Activated CD4-positive, alpha-beta T cell treated with anti-CD3 and anti-CD28 coated beads, Interleukin-2, Interleukin-6, amounts not matched to agents 100 ng/mL and 50 ng/mL, durations not matched to agents 16 hours and 8 hours (primary cell): Measurements from ENCODE around the gene TMEM204.

Source experiments
- DNase-seq: peaks from one replicate; pipeline ENCODE4 v3.0.0-alpha.2; 2020

The TMEM204 gene

DNA sequence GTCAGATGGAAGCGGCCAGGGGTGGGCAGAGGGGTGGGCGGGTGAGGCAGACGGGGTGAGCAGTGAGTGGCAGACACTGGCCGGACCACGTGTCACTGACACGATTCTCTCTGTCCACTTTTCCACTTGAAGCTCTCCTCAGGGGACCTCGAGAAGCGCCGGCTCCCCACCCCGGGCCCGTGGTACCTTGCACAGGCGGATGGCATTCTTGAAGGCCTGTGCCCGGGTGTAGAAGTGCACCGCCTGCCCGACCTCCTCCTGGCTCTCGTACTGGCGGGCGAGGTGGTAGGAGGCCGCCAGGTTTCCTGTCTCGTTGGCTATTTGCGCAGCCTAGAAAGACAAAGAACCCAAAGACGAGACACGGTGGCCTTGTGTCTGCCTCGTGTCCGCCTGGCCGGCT lies 9.1 kb upstream of the TMEM204 start:
- DNase-seq = no peak

DNA sequence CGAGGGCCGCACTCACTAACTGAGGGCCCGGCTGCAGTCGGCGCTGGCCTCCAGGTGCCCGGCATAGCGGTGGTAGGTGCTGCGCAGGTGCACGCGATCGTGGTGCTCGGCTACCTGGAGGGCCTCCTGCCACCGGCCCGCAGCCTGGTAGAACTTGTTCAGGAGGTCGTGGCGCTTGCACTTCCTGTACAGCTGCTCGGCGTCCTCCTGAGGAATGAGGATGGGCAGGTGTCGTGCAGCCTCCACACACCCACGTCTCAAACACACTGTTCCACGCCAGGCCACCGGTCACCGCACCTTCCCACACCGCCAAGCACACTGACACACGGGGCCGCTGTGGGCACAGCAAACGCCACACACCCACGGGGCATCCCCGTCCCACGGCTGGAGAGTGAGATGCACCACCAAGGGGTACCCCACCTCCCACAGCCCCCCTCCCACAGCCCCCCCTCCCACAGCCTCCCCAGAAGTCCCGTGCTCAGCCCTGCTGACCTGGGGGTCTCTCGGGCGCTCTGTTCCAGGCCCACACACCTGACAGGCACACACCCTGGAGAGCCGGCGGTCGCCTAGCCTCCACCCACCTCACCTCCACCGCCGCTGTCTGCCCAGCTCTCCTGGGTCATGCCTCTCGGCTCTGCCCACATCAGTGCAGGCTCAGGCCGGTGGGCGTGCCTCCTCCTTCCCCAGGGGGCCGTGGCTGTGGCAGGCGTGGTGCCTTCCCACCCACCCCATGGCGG lies 7.4 kb upstream of the TMEM204 start:
- DNase-seq = no peak

DNA sequence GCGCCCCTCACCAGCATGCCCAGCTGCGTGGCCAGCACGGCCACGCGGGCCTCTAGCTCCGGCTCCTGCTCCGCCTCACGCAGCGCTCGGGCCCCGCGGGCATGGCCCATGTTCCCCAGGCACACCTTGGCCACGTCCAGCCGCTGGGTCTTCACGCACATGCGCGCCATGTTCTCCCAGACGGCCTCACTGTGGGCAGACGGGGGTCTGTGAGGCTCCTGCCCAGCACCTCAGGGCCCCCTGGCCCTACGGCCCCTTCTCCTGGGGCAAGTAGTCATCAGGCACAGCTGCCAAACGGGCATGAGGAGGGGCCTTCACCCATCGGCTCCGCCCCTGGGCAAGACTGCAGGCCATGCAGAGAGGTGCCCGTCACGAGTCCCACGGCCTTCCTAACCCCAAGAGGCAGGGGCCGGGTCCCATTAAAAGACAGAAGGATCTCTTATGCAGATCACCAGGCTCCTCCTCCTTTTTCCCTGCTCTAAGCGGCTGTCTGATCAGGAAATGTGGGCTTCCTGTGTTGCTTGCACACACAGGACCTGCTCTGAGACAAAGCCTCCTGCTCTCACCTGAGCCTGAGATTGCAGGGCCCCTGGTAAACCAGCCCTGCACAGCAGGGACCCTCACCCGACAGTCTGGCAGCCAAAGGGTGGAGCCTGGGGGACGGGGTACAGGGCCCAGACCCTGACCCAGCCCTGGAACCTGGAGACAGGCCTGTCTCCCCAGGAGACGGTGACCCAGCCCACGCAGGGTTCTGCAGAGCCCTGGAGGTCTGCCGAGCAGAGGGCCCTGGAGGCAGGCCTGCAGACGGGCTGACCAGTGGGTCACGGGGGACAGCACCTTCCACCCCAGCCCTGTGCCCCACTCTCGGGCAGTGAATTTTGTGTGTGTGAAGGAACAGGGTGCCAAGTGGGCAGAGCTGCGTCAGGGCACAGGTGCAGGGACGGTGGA lies 6.6 kb upstream of the TMEM204 start:
- DNase-seq = no peak

DNA sequence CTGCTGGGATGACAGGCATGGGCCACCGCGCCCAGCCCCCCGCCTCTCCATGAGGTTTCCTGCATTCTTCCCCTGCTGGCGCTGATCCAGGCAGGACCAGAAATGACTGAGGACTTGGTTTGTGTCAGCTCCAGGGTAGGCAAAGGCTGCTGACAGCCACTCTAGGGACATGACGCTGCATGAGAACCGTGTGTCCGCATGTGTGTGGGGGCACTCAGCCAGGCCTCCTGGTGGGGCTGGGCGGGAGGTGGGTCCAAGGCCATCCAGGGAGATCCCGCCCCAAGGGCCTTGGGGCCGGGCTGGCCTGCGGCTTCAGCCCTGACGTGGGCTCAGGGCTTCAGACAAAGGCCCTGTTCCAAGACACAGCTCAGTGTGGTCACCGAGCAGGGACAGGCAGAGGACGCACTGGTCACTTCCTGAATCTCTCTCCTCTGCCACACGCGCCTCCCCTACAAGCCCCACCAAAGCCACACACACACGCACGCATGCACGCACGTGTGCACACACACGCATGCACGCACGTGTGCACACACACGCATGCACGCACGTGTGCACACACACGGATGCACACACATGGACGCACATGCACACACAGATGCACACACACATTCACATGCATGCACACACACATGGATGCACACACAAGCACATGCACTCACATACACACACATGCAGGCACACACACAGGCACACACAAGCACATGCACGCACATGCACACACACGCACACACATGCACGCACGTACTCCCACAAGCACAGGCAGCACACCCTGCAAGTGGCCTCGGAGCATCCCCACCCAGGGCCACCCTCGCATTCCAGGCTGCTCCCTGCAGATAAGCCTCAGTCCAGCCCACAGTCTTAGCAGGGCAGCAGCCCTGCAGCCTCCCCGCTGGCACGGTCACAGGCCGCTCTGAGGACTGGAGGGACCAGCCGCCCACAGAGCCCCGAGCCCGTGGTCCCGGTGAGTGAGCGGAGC lies 5.3 kb upstream of the TMEM204 start:
- DNase-seq = no peak

DNA sequence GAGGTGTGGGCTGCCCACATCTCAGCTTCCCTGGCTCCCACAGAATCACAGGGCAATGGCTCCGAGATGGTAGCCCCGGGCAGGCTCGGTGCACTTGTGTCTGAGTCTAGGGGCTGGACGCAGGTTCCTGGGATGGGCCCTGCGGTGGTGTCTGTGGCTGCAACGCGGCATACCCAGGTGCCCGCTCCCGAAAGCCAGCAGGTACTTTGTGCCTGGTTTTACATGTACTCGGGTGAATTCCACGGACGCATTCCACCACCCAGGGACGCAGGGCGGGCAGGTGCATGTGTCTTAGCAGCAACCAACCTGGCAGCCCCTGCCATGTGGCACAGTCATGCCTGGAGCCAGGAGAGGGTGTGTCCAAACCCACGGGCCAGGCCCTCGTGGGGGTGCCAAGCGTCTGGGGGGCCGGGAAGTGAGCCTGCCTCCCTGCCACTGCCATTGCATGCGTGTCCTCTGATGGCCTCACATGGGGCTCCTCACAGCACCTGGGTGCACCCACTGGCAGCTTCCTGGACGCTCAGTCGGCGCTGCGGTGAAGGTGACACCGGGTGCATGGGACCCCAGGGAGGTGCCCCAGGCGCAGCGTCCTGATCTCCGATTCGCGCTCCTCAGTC lies 4.4 kb upstream of the TMEM204 start:
- no peak for DNase-seq

DNA sequence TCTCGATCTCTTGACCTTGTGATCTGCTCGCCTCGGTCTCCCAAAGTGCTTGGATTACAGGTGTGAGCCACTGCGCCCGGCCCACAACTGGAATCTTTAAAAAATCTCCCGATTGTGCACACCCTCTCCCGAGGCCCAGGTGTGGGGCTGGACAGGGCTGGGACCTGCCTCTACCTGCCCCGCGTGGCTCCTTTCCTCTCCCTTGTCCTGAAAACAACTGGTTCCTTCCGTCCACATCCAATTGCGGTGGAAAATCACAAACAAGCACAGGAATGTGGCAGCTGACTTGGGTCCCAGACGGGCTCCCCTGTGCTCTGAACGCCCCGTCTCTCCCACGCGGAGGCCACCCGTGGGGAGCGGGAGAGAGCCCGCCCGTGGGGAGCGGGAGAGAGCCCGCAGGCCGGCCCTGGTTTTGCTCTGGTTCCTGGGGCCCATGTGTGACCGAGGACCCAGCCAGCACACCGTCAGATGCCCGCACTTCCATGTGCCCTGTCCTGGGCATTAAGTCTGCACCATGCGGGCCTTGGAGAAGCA lies 3.0 kb upstream of the TMEM204 start:
- DNase-seq = no peak

DNA sequence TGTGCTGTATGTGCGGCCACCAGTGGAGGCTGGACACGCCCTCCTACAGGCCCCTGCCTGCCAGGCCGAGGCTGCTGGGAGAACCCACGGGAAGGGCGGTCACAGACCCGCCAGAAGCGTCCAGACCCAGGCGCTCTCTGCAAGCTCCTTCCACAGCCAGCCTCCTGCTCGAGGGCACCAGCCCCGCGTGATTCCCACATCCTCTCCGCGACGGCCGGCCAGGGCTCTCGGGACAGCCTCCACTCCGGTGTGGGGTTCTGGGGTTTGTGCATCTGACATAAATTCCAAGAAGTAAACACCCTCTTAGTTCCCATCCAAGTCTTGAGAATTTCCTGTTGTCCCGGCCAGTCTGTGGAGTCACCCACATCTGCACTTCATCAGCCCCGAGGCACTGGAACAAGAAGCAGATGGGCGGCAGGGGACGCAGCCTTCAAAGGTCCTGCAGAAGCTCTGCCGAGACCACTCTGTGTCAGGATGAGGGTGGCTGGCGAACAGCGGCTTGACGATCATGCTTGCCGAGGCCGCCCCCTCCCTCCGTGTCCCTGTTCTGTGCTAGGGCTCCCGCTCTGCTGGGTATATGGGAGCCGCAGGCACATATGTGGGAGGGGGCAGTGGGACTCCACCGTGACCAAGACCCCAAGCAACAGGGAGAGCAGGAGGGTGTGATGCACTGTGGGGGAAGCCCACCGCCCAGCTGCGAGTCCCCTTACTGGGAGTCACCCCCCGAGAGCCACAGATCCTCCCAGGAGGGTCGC lies 2.4 kb upstream of the TMEM204 start:
- DNase-seq = no peak

DNA sequence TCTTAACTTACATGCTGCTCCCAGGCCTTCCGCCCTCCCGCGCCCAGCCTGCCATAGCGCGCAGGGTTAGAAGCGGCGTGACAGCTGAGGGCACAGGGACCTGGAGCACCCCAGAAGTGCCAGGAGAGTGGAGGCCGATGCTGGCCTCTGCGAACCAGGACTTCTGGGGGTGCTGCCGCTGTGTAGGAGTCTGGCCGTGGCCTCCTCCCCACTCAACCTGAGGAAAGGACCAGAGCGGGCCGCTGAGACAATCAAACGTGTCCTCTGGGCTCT lies 1.9 kb upstream of the TMEM204 start:
- DNase-seq = no peak

DNA sequence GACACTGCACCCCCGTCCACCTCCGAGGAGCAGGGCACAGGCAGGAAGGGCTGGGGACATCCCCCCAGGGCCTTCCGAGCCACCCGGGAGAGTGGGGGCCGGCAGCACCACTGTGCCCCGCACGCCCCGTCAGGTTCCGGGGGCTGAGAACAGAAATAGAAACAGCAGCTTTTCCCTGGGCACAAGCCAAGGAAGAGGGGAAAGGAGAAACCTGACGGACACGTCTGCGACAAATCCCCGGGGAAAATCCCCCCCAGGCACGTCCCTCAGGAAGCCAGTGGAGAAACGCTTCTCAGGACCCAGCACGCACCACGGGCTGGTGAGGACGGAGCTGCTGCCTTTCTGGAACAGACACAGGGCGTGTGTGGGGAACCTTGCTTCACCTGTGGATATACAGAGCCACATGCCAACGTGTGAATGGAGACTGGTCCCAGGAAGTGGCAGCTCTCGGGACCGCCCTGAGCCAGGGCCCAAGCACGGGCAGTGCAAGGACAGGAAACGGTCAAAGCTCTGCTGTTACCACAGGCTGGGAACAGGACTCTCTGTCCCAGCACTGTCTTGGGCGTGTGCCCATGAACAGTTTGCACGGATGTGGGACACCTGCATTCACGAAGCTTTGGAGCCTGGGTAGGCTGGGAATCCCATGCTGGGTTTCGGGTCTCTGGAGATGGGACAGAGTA lies 1.2 kb upstream of the TMEM204 start:
- no peak for DNase-seq

DNA sequence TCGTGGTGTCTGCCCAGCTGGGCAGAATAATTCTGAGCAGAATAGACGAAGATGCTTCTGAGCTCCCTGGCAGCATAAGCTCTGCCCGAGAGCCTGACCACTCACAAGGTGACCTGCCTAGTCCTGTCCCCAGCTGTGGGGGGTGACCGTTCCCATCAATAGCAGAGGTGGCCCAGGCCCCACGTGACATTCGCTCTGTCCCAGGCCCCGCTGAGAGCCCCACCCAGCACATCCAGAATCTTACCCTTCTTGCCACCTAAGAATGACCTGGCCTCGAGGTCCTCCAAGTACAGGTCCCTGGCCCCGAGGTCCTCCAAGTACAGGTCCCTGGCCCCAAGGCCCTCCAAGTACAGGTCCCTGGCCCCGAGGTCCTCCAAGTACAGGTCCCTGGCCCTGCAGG lies 695 bp upstream of the TMEM204 start:
- no peak for DNase-seq

DNA sequence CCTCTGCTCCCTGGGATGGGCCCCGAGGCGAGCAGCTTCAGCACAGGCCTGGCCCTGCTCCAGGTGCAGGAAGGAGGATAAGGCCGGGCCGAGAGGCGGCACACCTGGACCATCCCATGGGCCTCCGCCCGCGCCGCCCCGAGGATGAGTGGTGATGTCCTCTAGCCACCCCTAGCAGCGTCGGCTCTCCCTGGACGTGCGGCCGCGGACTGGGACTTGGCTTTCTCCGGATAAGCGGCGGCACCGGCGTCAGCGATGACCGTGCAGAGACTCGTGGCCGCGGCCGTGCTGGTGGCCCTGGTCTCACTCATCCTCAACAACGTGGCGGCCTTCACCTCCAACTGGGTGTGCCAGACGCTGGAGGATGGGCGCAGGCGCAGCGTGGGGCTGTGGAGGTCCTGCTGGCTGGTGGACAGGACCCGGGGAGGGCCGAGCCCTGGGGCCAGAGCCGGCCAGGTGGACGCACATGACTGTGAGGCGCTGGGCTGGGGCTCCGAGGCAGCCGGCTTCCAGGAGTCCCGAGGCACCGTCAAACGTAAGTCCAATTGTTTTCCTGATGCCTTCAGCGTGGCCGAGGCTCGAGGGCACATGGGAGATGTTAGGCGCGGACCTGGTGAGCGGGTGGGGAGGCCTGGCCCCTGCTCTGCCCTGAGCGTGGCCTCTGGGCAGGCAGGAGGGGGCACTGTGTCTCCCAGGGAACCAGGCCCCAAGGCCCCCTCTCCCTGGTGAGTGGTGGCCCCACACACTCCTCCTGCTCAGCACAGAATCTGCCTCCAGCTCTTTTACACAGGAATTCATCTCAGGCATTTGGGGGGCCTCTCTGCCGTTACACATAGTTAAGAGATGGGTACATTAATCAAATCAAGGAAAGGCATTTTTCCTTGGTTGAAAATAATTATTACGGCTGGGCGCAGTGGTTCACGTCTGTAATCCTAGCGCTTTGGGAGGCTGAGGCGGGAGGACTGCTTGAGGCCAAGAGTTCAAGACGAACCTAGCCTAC lies 855 bp downstream of the TMEM204 start:
- DNase-seq = peak; percentile 39

DNA sequence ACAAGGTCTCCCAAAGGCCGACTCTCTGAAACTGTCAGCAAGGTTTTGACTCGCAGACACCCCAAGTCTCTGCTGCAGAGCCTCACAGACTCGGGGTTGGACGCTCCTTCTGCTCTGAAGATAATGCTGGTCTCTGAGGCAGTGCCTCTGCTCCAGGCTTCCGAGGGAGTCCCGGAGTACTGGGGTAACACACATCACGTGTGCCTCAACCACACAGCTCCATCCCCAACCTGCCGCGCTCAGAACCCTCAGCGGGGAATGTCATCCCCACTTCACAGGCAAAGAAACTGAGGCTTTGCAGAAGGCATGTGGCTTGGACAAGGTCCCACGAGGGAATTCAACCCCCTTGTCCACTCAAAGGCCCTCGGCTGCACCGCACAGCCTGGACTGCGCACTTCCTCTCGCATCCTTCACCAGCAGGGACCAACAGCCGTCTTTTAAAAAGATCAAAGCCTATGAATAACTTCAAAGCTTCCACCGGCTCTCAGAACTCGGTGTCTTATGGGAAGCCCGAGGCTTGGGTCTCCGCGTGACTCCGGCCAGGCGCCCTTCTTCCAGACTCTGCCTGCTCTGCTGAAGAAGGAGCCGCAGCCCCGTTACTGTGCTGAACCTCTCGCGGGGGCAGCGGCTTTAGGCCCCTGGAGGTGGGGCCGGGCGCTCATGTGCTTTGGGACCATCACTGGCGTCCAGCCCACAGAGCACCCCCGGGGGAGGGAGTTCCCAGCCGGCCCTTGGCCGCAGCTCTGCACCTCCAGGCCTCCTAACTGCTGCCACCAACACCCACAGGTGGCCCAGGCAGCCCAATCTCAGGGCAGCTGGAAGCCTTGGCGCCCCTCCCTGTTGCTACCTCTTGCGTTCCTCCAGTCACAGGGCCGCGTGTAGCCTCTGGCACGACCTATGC lies 2.2 kb downstream of the TMEM204 start:
- peak; percentile 45 for DNase-seq

DNA sequence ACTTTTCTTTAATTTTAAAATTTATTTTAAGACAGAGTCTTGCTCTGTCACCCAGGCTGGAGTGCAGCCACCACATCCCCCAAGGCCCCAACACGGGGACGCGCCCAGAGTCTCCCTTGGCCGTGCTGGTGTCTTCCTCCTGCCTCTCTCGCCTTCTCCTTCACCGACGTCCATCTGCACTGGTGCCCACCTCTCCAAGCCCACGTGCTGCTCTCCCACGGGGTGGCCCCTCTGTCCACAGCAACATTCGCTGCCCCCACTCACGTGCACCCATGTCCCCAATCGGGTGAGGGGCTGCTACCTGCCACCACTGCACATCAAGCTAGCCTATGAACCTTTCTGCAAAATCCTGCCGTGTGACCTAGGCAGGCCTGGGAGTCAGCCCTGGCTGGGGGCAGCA lies 3.1 kb downstream of the TMEM204 start:
- DNase-seq = no peak

DNA sequence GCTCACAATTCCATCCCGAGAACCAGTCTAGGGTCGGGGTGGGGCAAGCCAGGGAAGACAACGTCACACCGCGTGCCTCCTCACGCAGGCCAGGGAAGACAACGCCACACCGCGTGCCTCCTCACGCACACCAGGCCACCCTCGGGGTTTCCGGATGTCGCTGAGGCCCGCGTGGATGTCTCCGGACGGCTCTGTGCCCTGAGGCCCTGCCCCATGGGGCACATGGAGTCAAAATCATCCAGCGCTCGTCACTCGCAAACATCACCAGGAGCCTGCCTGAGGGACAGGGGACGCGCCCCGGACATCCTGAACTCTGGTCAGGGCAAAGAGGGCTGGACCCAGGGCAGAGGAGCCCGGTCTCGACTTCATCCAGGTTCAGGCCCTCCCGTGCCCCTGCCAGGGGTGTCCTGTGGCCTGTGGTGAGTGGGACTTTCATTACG lies 3.7 kb downstream of the TMEM204 start:
- no peak for DNase-seq

DNA sequence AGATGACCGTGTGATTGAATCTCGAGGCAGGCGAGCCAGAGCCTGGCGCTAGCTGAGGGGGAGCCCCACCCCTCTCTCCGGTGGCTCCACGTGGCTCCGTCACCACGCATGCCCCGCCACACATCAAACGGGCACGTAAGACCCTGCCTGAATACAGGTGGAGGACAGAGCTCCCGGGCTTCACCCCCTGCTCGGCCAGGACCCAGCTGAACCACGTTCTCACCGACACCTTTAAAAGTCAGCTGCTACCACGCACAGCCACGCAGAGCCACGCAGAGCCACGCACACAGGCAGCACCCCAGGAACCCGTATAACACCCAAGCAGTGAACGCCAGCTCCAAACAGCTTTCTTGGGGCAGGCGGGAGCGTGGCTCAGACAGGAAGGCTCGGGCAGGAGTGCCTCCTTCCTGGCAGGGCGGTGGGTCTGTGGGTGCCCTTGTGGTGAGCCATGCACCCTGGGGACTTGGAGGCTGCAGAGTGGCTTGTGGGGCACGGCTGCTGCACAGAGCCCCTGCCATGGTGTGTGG lies 4.4 kb downstream of the TMEM204 start:
- peak; percentile 38 for DNase-seq

DNA sequence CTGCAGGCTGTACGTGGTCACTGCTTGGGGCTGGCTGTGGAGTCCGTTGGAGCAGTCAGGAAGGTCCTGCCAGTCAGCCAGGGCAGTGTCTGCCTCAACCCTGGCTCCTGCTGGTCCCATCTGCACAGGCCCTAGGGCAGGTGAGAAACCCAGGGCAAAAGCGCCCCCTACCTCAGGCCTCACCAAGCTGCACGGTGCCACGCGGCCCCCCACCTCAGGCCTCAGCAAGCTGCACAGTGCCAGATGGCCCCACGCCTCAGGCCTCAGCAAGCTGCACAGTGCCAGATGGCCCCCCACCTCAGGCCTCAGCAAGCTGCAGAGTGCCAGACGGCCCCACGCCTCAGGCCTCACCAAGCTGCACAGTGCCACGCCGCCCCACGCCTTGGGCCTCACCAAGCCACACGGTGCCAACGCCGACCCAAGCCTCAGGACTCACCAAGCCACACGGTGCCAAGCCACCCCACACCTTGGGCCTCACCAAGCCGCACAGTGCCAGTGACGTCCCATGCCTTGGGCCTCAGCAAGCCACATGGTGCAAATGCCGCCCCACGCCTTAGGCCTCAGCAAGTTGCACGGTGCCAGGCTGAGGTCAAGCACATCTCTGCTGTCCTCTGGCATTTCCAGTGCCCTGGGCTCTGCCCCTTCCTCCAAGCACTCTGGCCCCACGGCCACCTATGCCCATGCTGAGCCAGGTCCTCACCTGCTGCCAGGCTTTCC lies 5.5 kb downstream of the TMEM204 start:
- DNase-seq = peak; percentile 40

DNA sequence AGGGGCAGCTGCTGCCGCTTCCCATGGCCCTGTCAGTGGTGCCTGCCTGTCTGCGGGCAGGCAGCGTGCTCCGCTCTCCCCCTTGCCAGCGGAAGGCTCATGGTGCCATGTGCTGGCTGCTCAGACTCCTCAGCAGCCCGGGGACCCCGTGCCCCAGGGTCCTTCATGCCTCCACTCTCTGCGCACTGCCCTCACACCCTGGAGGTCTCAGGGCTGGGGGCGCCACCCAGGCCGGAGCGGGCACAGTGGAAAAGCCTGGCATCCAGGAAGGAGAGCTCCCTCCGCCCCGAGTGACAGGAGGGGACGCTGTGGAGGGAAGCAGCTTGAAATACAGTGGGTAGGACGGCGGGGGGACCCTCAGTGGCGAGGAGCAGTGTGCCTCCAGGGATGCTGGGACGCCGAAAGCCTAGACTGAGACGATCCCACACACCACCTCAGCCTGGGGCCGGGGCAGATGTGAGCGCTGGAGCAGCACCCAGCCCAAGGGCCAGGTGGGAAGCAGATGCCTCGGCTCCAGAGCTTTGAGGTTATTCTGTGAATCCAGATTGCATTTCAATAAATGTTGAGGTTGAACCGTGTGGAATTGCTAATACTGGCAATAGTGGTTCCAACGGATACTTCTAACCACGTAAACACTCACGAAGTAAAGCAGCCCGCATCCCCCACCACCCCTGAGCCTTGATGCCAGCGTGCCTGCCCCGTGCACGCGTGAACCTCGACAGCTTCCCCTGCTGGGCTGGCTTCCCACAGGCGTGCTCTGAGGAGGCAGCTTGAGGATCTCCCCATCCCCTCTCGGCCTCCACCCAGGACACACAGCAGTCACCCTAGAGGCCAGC lies 6.5 kb downstream of the TMEM204 start:
- DNase-seq = no peak
